Measurements from ENCODE around the gene C9orf78.

GRCh38 chr9:129826344-129826743 is 8.7 kb downstream of the C9orf78 start:
- no peak for TF ChIP-seq CTCF (conservative IDR thresholded peaks at IDR 0.05 in 1 of 2, IDR thresholded peaks at IDR 0.05 in 1 of 2; ENCODE audit: low read depth in 1 of 2, low read length in 2 of 2)
- no peak for TF ChIP-seq EZH2 (IDR thresholded peaks at IDR 0.05; ENCODE audit: low read length, missing control alignments)

Measured in fibroblast of lung (primary cell).